ENCODE measurements around the gene EHD3.

DNA sequence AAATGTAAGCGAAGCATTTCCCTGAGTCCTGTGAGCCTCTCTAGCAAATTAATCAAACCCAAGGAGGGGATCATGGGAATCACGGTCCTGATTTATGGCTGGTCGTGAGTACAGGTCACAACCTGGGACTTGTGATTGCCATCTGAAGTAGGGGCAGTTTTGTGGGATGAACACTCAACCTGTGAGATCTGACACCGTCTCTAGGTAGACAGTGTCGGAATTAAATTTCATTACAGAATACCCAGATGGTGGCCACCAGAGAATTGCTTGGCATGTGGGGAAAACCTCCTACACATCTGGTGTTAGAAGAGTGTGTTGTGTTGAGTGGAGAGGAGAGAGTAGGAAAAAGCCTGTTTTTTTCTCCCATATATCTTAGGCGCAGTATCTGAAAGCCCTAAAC is 29.2 kb upstream of the EHD3 start:
- TF ChIP-seq, protein P1, sequence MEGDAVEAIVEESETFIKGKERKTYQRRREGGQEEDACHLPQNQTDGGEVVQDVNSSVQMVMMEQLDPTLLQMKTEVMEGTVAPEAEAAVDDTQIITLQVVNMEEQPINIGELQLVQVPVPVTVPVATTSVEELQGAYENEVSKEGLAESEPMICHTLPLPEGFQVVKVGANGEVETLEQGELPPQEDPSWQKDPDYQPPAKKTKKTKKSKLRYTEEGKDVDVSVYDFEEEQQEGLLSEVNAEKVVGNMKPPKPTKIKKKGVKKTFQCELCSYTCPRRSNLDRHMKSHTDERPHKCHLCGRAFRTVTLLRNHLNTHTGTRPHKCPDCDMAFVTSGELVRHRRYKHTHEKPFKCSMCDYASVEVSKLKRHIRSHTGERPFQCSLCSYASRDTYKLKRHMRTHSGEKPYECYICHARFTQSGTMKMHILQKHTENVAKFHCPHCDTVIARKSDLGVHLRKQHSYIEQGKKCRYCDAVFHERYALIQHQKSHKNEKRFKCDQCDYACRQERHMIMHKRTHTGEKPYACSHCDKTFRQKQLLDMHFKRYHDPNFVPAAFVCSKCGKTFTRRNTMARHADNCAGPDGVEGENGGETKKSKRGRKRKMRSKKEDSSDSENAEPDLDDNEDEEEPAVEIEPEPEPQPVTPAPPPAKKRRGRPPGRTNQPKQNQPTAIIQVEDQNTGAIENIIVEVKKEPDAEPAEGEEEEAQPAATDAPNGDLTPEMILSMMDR (conservative IDR thresholded peaks at IDR 0.05; ENCODE audit: low read length), result no peak
- TF ChIP-seq EZH2phosphoT487 (IDR thresholded peaks at IDR 0.05; ENCODE audit: borderline replicate concordance), result no peak

All from Loucy (cell line).